GM19397 (cell line): ENCODE data around the gene ITGB1.
"Not testable (repeated sequence)": the region's sequence is repeated elsewhere in the genome, so short reads cannot be mapped to it uniquely, and the experiment has no call there.

ENCODE experiments used
- ATAC-seq: cut with Tn5 transposase; IDR thresholded peaks from one replicate; pipeline ENCODE4 v1.9.1; 2021; ENCODE audit warnings: mild to moderate bottlenecking, moderate library complexity; ENCODE audit not compliant: unreplicated experiment

The ITGB1 gene

GRCh38 chr10:32958085-32959005, at the start of gene ITGB1:
TSS of gene ITGB1 (minus strand) at chr10:32958230. CDS start at chr10:32935558, 22,672 bp downstream.
- ATAC-seq, result peak; percentile 89

- no peak for ATAC-seq
Observed at GRCh38 chr10:33006342-33006887, 48.4 kb upstream of the ITGB1 start.

- ATAC-seq, result peak; percentile 53
Observed at GRCh38 chr10:33005322-33006301, 47.6 kb upstream of the ITGB1 start.

GRCh38 chr10:33001908-33002492, 44.0 kb upstream of the ITGB1 start:
- ATAC-seq, result no peak

- not testable (repeated sequence) for ATAC-seq
Observed at GRCh38 chr10:32998060-32998581, 40.1 kb upstream of the ITGB1 start.

- ATAC-seq, result peak; percentile 85
Observed at GRCh38 chr10:32995751-32996150, 37.7 kb upstream of the ITGB1 start.

- no peak for ATAC-seq
Observed at GRCh38 chr10:32995066-32995622, 37.1 kb upstream of the ITGB1 start.

GRCh38 chr10:32994632-32995031, 36.6 kb upstream of the ITGB1 start:
- ATAC-seq, result not testable (repeated sequence)

- ATAC-seq, result not testable (repeated sequence)
Observed at GRCh38 chr10:32992310-32992709, 34.3 kb upstream of the ITGB1 start.

- ATAC-seq, result no peak
Observed at GRCh38 chr10:32990811-32991210, 32.8 kb upstream of the ITGB1 start.

- ATAC-seq, result no peak
Observed at GRCh38 chr10:32988604-32989003, 30.6 kb upstream of the ITGB1 start.

- ATAC-seq, result no peak
Observed at GRCh38 chr10:32987172-32987571, 29.1 kb upstream of the ITGB1 start.

- no peak for ATAC-seq
Observed at GRCh38 chr10:32985775-32986350, 27.8 kb upstream of the ITGB1 start.

GRCh38 chr10:32985341-32985764, 27.3 kb upstream of the ITGB1 start:
- no peak for ATAC-seq

- ATAC-seq, result no peak
Observed at GRCh38 chr10:32984003-32984600, 26.1 kb upstream of the ITGB1 start.

GRCh38 chr10:32982911-32983909, 25.2 kb upstream of the ITGB1 start:
- ATAC-seq, result no peak

GRCh38 chr10:32982293-32982709, 24.3 kb upstream of the ITGB1 start:
- ATAC-seq, result no peak

- ATAC-seq, result no peak
Observed at GRCh38 chr10:32981760-32982159, 23.7 kb upstream of the ITGB1 start.
